ENCODE data around the gene IL1R2.
"Not testable (repeated sequence)": the region's sequence is repeated elsewhere in the genome, so short reads cannot be mapped to it uniquely, and the experiment has no call there.

IL1R2 gene

GRCh38 chr2:102002909-102003308 lies 11.1 kb downstream of the IL1R2 start:
- H3K9ac ChIP-seq (ENCODE audit: low read depth, low read length); H3K9me3 ChIP-seq (ENCODE audit: insufficient read depth, low read depth, low read length); H3K27ac ChIP-seq (ENCODE audit: low read length); H3K36me3 ChIP-seq (ENCODE audit: insufficient read depth, low read depth, low read length); H3K27me3 ChIP-seq (ENCODE audit: insufficient read depth, low read length); H3K4me1 ChIP-seq (ENCODE audit: insufficient read depth, low read length); H3K4me3 ChIP-seq (ENCODE audit: low read length): not testable (repeated sequence)

DNA sequence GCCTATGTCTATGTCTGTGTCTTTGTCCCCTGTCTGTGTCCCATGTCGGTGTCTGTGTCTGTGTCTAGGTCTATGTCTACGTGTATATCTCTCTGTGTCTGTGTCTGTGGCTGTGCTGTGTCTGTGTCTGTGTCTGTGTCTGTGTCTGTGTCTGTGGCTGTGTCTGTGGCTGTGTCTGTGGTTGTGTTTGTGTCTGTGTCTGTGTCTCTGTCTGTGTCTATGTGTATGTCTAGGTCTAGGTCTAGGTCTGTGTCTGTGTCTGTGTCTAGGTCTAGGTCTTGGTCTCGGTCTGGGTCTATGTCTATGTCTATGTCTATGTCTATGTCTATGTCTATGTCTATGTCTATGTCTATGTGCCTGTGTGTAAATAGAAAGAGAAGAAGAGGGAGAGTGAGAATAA lies 11.9 kb downstream of the IL1R2 start:
- Histone ChIP-seq H3K9me3 (ENCODE audit: insufficient read depth, low read depth, low read length) (no peaks in the 10 kb centered on the region), H3K9ac (ENCODE audit: low read depth, low read length) (no peak overlapping the region), H3K27me3 (ENCODE audit: insufficient read depth, low read length) (no peaks in the 10 kb centered on the region), H3K27ac (ENCODE audit: low read length) (no peak overlapping the region), H3K4me3 (ENCODE audit: low read length) (no peak overlapping the region), H3K36me3 (ENCODE audit: insufficient read depth, low read depth, low read length) (no peaks in the 10 kb centered on the region), H3K4me1 (ENCODE audit: insufficient read depth, low read length) (no peaks in the 10 kb centered on the region)

GRCh38 chr2:102004581-102004980 lies 12.8 kb downstream of the IL1R2 start:
- Histone ChIP-seq H3K27me3 (ENCODE audit: insufficient read depth, low read length) (no peaks in the 10 kb centered on the region), H3K4me1 (ENCODE audit: insufficient read depth, low read length) (no peaks in the 10 kb centered on the region), H3K9ac (ENCODE audit: low read depth, low read length) (no peak overlapping the region), H3K36me3 (ENCODE audit: insufficient read depth, low read depth, low read length) (no peaks in the 10 kb centered on the region), H3K27ac (ENCODE audit: low read length) (no peak overlapping the region), H3K9me3 (ENCODE audit: insufficient read depth, low read depth, low read length) (no peaks in the 10 kb centered on the region), H3K4me3 (ENCODE audit: low read length) (no peak overlapping the region)

DNA sequence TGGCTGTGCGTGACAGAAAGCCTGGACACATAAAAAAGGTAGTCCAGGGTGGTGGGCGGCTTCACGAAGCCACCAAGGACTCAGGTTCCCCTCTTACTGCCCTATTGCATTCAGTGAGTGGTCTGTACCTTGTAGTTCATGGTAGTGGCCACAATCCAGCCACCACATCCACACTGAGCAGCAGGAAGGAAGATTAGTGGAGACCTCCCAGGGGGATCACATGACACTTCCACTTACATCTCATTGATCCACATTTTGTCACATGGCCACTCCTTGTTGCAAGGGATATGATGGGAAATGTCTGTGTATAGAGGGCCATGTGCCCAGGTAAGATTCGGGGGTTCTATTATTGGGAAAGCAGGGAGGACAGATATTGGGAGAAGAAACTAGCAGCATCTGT lies 13.7 kb downstream of the IL1R2 start:
- Histone ChIP-seq H3K36me3 (ENCODE audit: insufficient read depth, low read depth, low read length) (no peaks in the 10 kb centered on the region), H3K9me3 (ENCODE audit: insufficient read depth, low read depth, low read length) (no peaks in the 10 kb centered on the region), H3K4me1 (ENCODE audit: insufficient read depth, low read length) (no peaks in the 10 kb centered on the region), H3K27ac (ENCODE audit: low read length) (no peak overlapping the region), H3K9ac (ENCODE audit: low read depth, low read length) (no peak overlapping the region), H3K27me3 (ENCODE audit: insufficient read depth, low read length) (no peaks in the 10 kb centered on the region), H3K4me3 (ENCODE audit: low read length) (no peak overlapping the region)

- Histone ChIP-seq H3K27me3 (ENCODE audit: insufficient read depth, low read length) (no peaks in the 10 kb centered on the region), H3K9me3 (ENCODE audit: insufficient read depth, low read depth, low read length) (no peaks in the 10 kb centered on the region), H3K9ac (ENCODE audit: low read depth, low read length) (no peak overlapping the region), H3K36me3 (ENCODE audit: insufficient read depth, low read depth, low read length) (no peaks in the 10 kb centered on the region), H3K4me1 (ENCODE audit: insufficient read depth, low read length) (no peaks in the 10 kb centered on the region), H3K27ac (ENCODE audit: low read length) (no peak overlapping the region), H3K4me3 (ENCODE audit: low read length) (no peak overlapping the region)
Measured at GRCh38 chr2:102005989-102006885, 14.5 kb downstream of the IL1R2 start.

- Histone ChIP-seq H3K36me3 (ENCODE audit: insufficient read depth, low read depth, low read length) (no peaks in the 10 kb centered on the region), H3K9ac (ENCODE audit: low read depth, low read length) (no peak overlapping the region), H3K4me1 (ENCODE audit: insufficient read depth, low read length) (no peaks in the 10 kb centered on the region), H3K9me3 (ENCODE audit: insufficient read depth, low read depth, low read length) (no peaks in the 10 kb centered on the region), H3K4me3 (ENCODE audit: low read length) (no peak overlapping the region), H3K27ac (ENCODE audit: low read length) (no peak overlapping the region), H3K27me3 (ENCODE audit: insufficient read depth, low read length) (no peaks in the 10 kb centered on the region)
Measured at GRCh38 chr2:102006886-102007278, 15.1 kb downstream of the IL1R2 start.

DNA sequence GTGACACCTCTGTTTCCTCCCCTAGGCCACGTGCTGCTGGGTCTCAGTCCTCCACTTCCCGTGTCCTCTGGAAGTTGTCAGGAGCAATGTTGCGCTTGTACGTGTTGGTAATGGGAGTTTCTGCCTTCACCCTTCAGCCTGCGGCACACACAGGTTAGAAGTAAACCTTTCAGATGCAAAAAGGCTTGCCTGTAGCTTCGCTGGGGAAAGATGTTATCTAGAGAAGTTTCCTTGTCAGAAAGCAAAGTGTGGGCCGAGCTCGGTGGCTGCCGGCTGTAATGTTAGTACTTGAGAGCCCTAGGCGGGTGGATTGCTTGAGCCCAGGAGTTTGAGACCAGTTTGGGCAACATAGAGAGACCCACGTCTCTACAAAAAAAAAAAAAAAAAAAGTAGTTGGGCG lies 16.7 kb downstream of the IL1R2 start:
- no peaks in the 10 kb centered on the region for H3K9me3 ChIP-seq (ENCODE audit: insufficient read depth, low read depth, low read length)
- no peak overlapping the region for H3K27ac ChIP-seq (ENCODE audit: low read length)
- H3K27me3 ChIP-seq (ENCODE audit: insufficient read depth, low read length): no peaks in the 10 kb centered on the region
- no peaks in the 10 kb centered on the region for H3K4me1 ChIP-seq (ENCODE audit: insufficient read depth, low read length)
- H3K9ac ChIP-seq (ENCODE audit: low read depth, low read length): no peak overlapping the region
- H3K4me3 ChIP-seq (ENCODE audit: low read length): no peak overlapping the region
- no peaks in the 10 kb centered on the region for H3K36me3 ChIP-seq (ENCODE audit: insufficient read depth, low read depth, low read length)

- no peaks in the 10 kb centered on the region for H3K4me1 ChIP-seq (ENCODE audit: insufficient read depth, low read length)
- H3K9me3 ChIP-seq (ENCODE audit: insufficient read depth, low read depth, low read length): no peaks in the 10 kb centered on the region
- no peaks in the 10 kb centered on the region for H3K27me3 ChIP-seq (ENCODE audit: insufficient read depth, low read length)
- H3K27ac ChIP-seq (ENCODE audit: low read length): no peak overlapping the region
- H3K9ac ChIP-seq (ENCODE audit: low read depth, low read length): no peak overlapping the region
- no peaks in the 10 kb centered on the region for H3K36me3 ChIP-seq (ENCODE audit: insufficient read depth, low read depth, low read length)
- no peak overlapping the region for H3K4me3 ChIP-seq (ENCODE audit: low read length)
Measured at GRCh38 chr2:102009557-102009956, 17.8 kb downstream of the IL1R2 start.

GRCh38 chr2:102010902-102011301 lies 19.1 kb downstream of the IL1R2 start:
- Histone ChIP-seq H3K36me3 (ENCODE audit: insufficient read depth, low read depth, low read length) (no peaks in the 10 kb centered on the region), H3K4me3 (ENCODE audit: low read length) (no peak overlapping the region), H3K27ac (ENCODE audit: low read length) (no peak overlapping the region), H3K27me3 (ENCODE audit: insufficient read depth, low read length) (no peaks in the 10 kb centered on the region), H3K9me3 (ENCODE audit: insufficient read depth, low read depth, low read length) (no peaks in the 10 kb centered on the region), H3K9ac (ENCODE audit: low read depth, low read length) (no peak overlapping the region), H3K4me1 (ENCODE audit: insufficient read depth, low read length) (no peaks in the 10 kb centered on the region)

GRCh38 chr2:102012061-102012614 lies 20.4 kb downstream of the IL1R2 start:
- H3K9me3 ChIP-seq (ENCODE audit: insufficient read depth, low read depth, low read length): no peaks in the 10 kb centered on the region
- no peak overlapping the region for H3K4me3 ChIP-seq (ENCODE audit: low read length)
- no peaks in the 10 kb centered on the region for H3K36me3 ChIP-seq (ENCODE audit: insufficient read depth, low read depth, low read length)
- no peaks in the 10 kb centered on the region for H3K4me1 ChIP-seq (ENCODE audit: insufficient read depth, low read length)
- no peak overlapping the region for H3K9ac ChIP-seq (ENCODE audit: low read depth, low read length)
- no peaks in the 10 kb centered on the region for H3K27me3 ChIP-seq (ENCODE audit: insufficient read depth, low read length)
- H3K27ac ChIP-seq (ENCODE audit: low read length): no peak overlapping the region

DNA sequence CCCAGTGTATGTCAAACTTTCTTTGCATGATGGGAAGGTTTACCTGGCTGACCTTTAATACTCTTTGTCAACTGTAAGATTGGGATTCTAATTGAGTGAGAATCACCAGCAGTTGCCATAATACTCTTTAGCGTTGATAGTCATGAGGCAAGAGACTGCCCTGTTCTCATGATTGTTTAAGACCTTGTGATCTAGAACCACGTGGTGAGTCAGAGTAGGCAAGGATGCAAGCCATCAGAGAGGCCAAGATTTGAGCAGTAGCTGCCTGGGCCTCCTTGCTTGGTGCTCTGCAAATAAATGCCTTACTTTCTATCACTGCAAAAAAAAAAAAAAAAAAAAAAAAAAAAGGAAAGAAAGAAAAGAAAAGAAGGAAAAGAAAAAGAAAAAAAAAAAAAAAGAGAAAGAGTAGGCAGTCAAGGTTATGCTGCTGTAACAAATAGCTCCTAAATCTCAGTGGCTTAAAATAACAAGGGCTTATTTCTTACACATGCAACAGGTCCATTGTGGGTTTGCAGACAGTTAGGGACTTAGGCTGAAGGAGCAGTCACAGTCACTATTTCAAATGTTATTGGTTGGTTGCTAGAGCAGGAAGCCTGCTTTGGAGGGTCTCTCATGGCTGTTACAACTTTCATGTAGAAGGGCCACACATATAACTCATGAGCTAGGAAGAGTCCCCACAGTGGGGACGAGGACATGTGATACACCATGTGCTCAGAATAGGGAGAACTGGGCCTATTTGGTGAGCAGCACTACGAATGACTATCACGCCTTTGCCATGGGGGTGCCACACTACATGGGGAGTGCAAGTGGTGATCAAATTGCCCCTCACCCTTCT lies 21.7 kb downstream of the IL1R2 start:
- H3K4me3 ChIP-seq (ENCODE audit: low read length): no peak overlapping the region
- no peaks in the 10 kb centered on the region for H3K9me3 ChIP-seq (ENCODE audit: insufficient read depth, low read depth, low read length)
- no peak overlapping the region for H3K9ac ChIP-seq (ENCODE audit: low read depth, low read length)
- no peaks in the 10 kb centered on the region for H3K27me3 ChIP-seq (ENCODE audit: insufficient read depth, low read length)
- no peaks in the 10 kb centered on the region for H3K36me3 ChIP-seq (ENCODE audit: insufficient read depth, low read depth, low read length)
- no peaks in the 10 kb centered on the region for H3K4me1 ChIP-seq (ENCODE audit: insufficient read depth, low read length)
- H3K27ac ChIP-seq (ENCODE audit: low read length): no peak overlapping the region

GRCh38 chr2:102014041-102014345 lies 22.2 kb downstream of the IL1R2 start:
- Histone ChIP-seq H3K27ac (ENCODE audit: low read length) (no peak overlapping the region), H3K36me3 (ENCODE audit: insufficient read depth, low read depth, low read length) (no peaks in the 10 kb centered on the region), H3K9me3 (ENCODE audit: insufficient read depth, low read depth, low read length) (no peaks in the 10 kb centered on the region)

More at GRCh38 chr2:102014041-102014345, 22.2 kb downstream of the IL1R2 start:
- H3K4me1 ChIP-seq (ENCODE audit: insufficient read depth, low read length): no peaks in the 10 kb centered on the region
- no peak overlapping the region for H3K4me3 ChIP-seq (ENCODE audit: low read length)
- H3K9ac ChIP-seq (ENCODE audit: low read depth, low read length): no peak overlapping the region
- no peaks in the 10 kb centered on the region for H3K27me3 ChIP-seq (ENCODE audit: insufficient read depth, low read length)

Data from iPS-20b (cell line).